Measurements from ENCODE around the gene SEPTIN8. TPM values are rescaled to one million over a fixed set of nuclear protein-coding genes. Genes with fewer than 3 reads are reported as not detected.

SEPTIN8 gene
- total and polyA plus RNA-seq, 2 of the 8 experiments (the other 6 are each of a cell fraction or from before 2014, with no cell fraction given): 21.2 to 33.0 TPM

DNA sequence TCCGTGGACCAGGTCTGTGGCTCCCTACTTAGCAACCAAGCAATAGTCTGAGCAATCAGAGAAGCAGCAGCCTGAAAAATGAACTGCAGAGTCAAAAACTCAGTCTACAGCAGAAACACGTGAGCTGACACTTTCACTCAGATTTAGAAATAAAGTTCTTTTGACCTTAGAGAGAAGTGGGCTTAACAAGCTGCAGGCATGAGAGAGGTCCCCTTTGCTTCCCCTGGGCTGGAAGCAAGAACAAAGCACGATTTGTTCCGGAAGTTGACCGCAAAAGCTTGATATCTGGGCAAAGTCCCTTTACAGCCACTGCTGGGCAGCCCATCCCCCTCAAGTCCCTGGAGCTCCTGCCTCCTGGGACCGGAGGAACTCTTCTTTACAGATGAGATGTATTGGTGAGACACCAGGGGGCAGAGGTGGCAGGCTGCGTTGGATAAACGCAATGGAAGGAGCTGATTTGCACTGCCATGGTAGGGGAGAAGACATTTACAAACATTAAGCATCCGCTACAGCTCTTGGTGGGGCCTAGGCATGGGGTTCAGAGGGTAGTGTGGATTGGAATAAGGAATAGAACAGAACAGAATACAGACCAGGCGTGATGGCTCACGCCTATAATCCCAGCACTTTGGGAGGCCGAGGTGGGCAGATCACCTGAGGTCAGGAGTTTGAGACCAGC is 30.3 kb upstream of the SEPTIN8 start:
- FAIRE-seq (no peak), DNase-seq (ENCODE audit: low read depth in 1 of 2, low spot score in 2 of 2) (no peak)
- peaks cover 0 to 5% (median 2%) of the 10 kb centered on the region in 4 experiments; a peak in 5 of 7 replicates for H3K4me1 ChIP-seq (replicated peaks in 1 of 4; ENCODE audit: control insufficient read depth in 3 of 4, insufficient read depth in 4 of 4, low read length in 3 of 4)
- no peak overlapping the region for H3K4ac ChIP-seq (replicated peaks; ENCODE audit: insufficient read length, low read depth, low read length)
- H4K8ac ChIP-seq (ENCODE audit: extremely low read depth, insufficient read depth, low read length): no peak overlapping the region; the same call in 1 of the 2 replicates
- H3K27ac ChIP-seq (ENCODE audit: low read depth, low read length): no peak overlapping the region
- no peak overlapping the region for H2BK5ac ChIP-seq (ENCODE audit: low read depth, low read length)
- H2AFZ ChIP-seq (ENCODE audit: low read length): peak overlapping the region; percentile 93
- H3K9me3 ChIP-seq (ENCODE audit: insufficient read depth in 2 of 2, low read depth in 1 of 2, low read length in 1 of 2): no peaks in the 10 kb centered on the region
- no peak overlapping the region for H3K9ac ChIP-seq (replicated peaks in 1 of 4; ENCODE audit: extremely low read depth in 1 of 4, low read depth in 3 of 4, low read length in 3 of 4)
- 0 out of 2 replicates have a peak overlapping the region, but pooled peaks have one; percentile 2 for H2BK20ac ChIP-seq (ENCODE audit: low read length)
- 0 out of 2 replicates have a peak overlapping the region, but pooled peaks have one; percentile 60 for H2BK12ac ChIP-seq (ENCODE audit: low read depth, low read length)
- H3K23ac ChIP-seq (ENCODE audit: insufficient read length): no peak overlapping the region
- H3K23me2 ChIP-seq (ENCODE audit: low read depth, low read length): no peaks in the 10 kb centered on the region
- no peak overlapping the region for H4K91ac ChIP-seq (replicated peaks; ENCODE audit: insufficient read length, low read length)
- POLR2A ChIA-PET (ENCODE audit: partially characterized antibody): interaction anchor here (1.1 to 2.7 kb wide), 3 partner anchors 16 to 70 kb away, joined by 3 to 9 read pairs (median 5); partner anchors contain the start of gene KIF3A
- no peaks in the 10 kb centered on the region for H3K79me1 ChIP-seq (ENCODE audit: low read depth, low read length)
- CTCF ChIA-PET (ENCODE audit: partially characterized antibody): interaction anchor here (0.6 to 6.9 kb wide), 33 partner anchors 8 to 474 kb away, joined by 3 to 82 read pairs (median 4); partner anchors contain the start of genes CCNI2, GDF9 and UQCRQ
- H4K5ac ChIP-seq (ENCODE audit: insufficient read length, low read depth, low read length): no peak overlapping the region
- no peak overlapping the region for H3K14ac ChIP-seq (ENCODE audit: insufficient read length)
- TF ChIP-seq TEAD4 (IDR thresholded peaks at IDR 0.05; ENCODE audit: low read depth, low read length) (no peak), RAD21 (IDR thresholded peaks at IDR 0.05 in 1 of 2, conservative IDR thresholded peaks at IDR 0.05 in 1 of 2; ENCODE audit: low read depth in 2 of 2, low read length in 2 of 2) (peak; percentile 40 to 52), YY1 (IDR thresholded peaks at IDR 0.05; ENCODE audit: low read depth, low read length) (0 out of 2 replicates have a peak, but pooled peaks have one; percentile 29), PHF8 (conservative IDR thresholded peaks at IDR 0.05; ENCODE audit: low read depth, low read length) (no peak)
- TF ChIP-seq, protein P1, sequence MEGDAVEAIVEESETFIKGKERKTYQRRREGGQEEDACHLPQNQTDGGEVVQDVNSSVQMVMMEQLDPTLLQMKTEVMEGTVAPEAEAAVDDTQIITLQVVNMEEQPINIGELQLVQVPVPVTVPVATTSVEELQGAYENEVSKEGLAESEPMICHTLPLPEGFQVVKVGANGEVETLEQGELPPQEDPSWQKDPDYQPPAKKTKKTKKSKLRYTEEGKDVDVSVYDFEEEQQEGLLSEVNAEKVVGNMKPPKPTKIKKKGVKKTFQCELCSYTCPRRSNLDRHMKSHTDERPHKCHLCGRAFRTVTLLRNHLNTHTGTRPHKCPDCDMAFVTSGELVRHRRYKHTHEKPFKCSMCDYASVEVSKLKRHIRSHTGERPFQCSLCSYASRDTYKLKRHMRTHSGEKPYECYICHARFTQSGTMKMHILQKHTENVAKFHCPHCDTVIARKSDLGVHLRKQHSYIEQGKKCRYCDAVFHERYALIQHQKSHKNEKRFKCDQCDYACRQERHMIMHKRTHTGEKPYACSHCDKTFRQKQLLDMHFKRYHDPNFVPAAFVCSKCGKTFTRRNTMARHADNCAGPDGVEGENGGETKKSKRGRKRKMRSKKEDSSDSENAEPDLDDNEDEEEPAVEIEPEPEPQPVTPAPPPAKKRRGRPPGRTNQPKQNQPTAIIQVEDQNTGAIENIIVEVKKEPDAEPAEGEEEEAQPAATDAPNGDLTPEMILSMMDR (IDR thresholded peaks at IDR 0.05; ENCODE audit: control extremely low read depth in 1 of 3, insufficient read depth in 1 of 3, low read depth in 1 of 3, low read length in 3 of 3): peak; percentile 48 to 70 (median 61)
- peak overlapping the region; percentile 8; the same call in 1 of the 2 replicates for H2BK15ac ChIP-seq (ENCODE audit: low read length)
- no peak overlapping the region for H3K4me3 ChIP-seq (ENCODE audit: extremely low read depth in 1 of 4, insufficient read depth in 2 of 4, low read depth in 3 of 4, low read length in 4 of 4)
- 63% methylated on average over 12 of the region's 12 CpGs; no CpG with 5 or more reads in 1 of the 2 experiments for whole genome bisulfite sequencing, 2 experiments (ENCODE audit: extremely low coverage in 1 of 2, insufficient coverage in 1 of 2, insufficient read length in 1 of 2, insufficient replicate concordance in 2 of 2, low coverage in 1 of 2, low lambda C conversion rate in 2 of 2, missing lambda C conversion rate in 1 of 2)
- H4K20me1 ChIP-seq (replicated peaks in 1 of 2; ENCODE audit: control insufficient read depth in 1 of 2, insufficient read depth in 2 of 2, low read length in 2 of 2): no peaks in the 10 kb centered on the region
- H3K18ac ChIP-seq (ENCODE audit: extremely low read depth, low read length): 0 out of 2 replicates have a peak overlapping the region, but pooled peaks have one; percentile 10
- H2AK5ac ChIP-seq (ENCODE audit: low read depth, low read length): no peak overlapping the region
- no peak overlapping the region for H2BK120ac ChIP-seq (replicated peaks; ENCODE audit: low read depth, low read length)
- H3K79me2 ChIP-seq (ENCODE audit: control insufficient read depth in 1 of 2, insufficient read depth in 2 of 2, low read length in 2 of 2): no peaks in the 10 kb centered on the region
- H3K36me3 ChIP-seq (ENCODE audit: control insufficient read depth in 2 of 4, insufficient read depth in 4 of 4, low read length in 3 of 4): no peaks in the 10 kb centered on the region
- no peak overlapping the region for H3K56ac ChIP-seq (replicated peaks; ENCODE audit: insufficient read length, low read depth, low read length)
- peaks cover 7 to 14% (median 11%) of the 10 kb centered on the region in 4 experiments for H3K27me3 ChIP-seq (replicated peaks in 1 of 4; ENCODE audit: control insufficient read depth in 3 of 4, extremely low read depth in 1 of 4, insufficient read depth in 3 of 4, low read length in 3 of 4)
- H3K4me2 ChIP-seq (ENCODE audit: insufficient read depth in 1 of 2, low read depth in 2 of 2, low read length in 2 of 2): no peak overlapping the region

Measured in H1 (cell line).